ENCODE results near the gene SCGN.

SCGN gene

DNA sequence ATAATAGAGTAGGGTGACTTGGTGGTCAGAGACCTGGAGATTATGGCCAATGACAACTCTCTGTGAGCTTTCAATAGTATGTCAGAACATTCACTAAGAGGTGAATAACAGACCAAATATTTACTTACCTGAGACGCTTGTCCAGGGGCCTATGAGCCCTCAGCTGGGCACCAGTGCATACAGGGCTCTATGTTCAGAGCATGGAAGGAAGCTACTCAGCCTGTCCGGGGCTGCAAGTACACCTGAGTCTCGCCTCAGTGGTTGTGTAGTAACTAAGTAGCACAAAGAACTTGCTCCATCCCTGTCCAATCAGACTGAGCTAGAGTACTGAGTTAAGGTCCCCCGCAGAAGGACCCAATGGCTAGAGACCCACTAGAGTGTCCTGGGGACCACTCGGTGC is 11.6 kb upstream of the SCGN start:
- Histone ChIP-seq H3K36me3 (ENCODE audit: control insufficient read depth, insufficient read depth, low read length) (no peaks in the 10 kb centered on the region), H3K4me1 (ENCODE audit: control insufficient read depth, insufficient read depth, low read length, poor library complexity, severe bottlenecking) (no peaks in the 10 kb centered on the region), H3K9me3 (ENCODE audit: control insufficient read depth, low read length) (no peaks in the 10 kb centered on the region), H3K27ac (ENCODE audit: low read depth, low read length, severe bottlenecking) (no peak overlapping the region), H3K4me3 (ENCODE audit: extremely low read depth, insufficient read depth, low read length, poor library complexity, severe bottlenecking) (no peak overlapping the region)
- 91% methylated on average over 4 of the region's 5 CpGs for WGBS, 2 experiments (ENCODE audit: insufficient coverage in 2 of 2)

DNA sequence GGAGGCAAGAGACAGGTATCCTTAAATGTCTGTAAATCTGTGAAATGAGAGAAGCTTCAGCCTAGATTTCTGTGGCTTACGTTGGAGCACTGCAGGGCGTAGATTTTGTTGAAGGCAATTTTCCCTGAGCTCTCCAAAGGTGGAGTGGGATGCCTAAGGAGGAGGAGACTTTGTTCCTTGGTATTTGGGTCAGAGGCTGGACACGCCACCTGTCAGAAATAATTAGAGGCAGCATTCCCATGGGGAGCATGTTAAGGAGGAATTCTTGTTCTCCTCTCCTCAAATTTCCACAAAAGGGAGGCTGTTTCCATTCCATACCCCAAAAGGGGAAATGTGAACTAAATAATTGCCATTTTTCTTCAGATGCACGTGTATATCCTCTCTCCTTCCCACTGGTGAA is 11.1 kb upstream of the SCGN start:
- Histone ChIP-seq H3K9me3 (ENCODE audit: control insufficient read depth, low read length) (no peaks in the 10 kb centered on the region), H3K27ac (ENCODE audit: low read depth, low read length, severe bottlenecking) (no peak overlapping the region), H3K4me1 (ENCODE audit: control insufficient read depth, insufficient read depth, low read length, poor library complexity, severe bottlenecking) (no peaks in the 10 kb centered on the region), H3K4me3 (ENCODE audit: extremely low read depth, insufficient read depth, low read length, poor library complexity, severe bottlenecking) (no peak overlapping the region), H3K36me3 (ENCODE audit: control insufficient read depth, insufficient read depth, low read length) (no peaks in the 10 kb centered on the region)
- WGBS, 2 experiments (ENCODE audit: insufficient coverage in 2 of 2), result 80 to 85% methylated on average over 2 of the region's 4 CpGs

DNA sequence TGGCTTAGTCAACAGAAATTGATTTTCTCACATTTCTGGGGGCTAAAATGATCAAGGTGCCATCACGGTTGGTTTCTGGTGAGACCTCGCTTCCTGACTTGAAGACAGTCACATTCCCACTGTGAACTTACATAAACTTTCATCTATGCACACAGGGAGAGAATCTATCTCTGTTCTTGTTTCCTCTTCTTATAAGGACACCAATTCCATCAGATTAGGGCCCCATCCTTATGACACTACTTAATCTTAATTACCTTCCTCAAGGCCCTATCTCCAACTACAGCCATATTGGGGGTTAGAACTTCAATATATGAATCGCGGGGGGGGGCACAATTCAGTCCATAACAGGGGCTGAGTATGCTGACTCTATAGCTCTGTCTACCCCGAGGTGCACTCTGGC is 10.6 kb upstream of the SCGN start:
- WGBS, 2 experiments (ENCODE audit: insufficient coverage in 2 of 2), result 75 to 83% methylated on average over 2 to 5 of the region's 5 CpGs
- H3K4me3 ChIP-seq (ENCODE audit: extremely low read depth, insufficient read depth, low read length, poor library complexity, severe bottlenecking), result no peak overlapping the region
- H3K4me1 ChIP-seq (ENCODE audit: control insufficient read depth, insufficient read depth, low read length, poor library complexity, severe bottlenecking), result no peaks in the 10 kb centered on the region
- no peaks in the 10 kb centered on the region for H3K9me3 ChIP-seq (ENCODE audit: control insufficient read depth, low read length)
- H3K36me3 ChIP-seq (ENCODE audit: control insufficient read depth, insufficient read depth, low read length), result no peaks in the 10 kb centered on the region
- H3K27ac ChIP-seq (ENCODE audit: low read depth, low read length, severe bottlenecking), result no peak overlapping the region

DNA sequence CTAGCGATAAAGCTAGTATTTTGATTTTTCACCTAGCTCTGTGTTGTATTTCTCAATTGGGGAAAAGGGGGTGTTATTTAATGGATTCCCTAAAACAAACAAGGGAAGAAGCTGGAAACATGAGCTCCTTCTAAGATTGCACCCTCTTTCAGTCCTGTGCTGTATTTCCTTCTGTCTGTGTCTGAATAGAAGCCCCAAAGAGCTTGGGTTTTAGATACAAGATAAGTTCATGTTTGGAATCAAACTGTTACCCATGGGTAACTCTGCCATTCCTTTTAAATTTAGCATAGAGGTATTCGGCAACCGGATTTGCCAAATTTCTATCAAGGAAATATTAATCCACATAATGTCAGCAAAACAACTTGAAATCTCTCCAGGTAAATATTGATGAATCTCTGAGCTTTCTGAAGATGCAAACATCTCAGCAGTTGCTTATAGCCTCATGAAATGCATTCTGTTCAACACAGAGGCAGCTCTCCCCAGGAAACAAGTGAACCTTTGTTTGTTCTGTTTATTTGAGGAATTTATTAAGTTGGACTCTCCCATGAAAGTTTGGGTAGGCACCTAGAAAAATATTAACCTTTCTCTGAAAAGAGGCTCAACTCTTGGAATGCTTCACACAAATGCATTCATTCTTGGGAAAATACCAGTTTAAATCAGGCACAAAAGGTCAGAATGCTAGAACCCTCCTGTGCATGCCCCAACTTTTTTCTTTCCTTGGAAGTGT is 9.9 kb upstream of the SCGN start:
- 82% methylated on average over 2 of the region's 3 CpGs; no CpG with 5 or more reads in 1 of the 2 experiments for WGBS, 2 experiments (ENCODE audit: insufficient coverage in 2 of 2)

DNA sequence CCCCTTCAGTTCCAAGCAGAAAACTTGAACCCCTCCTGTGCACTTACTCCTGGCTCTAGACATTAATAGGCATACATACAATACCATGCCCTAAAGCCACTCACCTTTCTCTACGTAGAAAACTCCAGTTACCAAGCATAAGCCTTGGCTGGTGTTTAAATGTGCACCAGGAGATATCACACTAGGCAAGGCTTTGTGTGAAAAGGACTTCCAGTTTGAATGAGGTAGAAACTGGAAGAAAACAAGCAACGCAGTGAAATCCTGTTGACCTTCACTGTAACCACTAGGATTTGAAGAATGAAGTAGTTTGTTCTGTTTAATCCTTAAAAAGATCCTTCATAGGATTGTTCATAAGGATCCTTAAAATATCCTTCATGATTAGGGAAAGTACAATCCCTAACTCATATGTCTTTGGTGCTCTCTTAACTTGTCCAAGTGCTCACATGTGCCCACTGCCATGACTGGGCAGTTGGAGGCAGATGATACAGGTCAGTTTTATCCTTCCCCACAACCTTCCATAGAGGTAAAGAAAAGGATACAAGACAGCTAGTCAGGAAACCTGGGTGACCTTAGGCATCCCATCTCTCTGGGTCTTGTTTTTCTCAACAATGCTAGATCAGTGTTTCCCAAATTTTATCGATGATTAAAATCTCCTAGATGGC is 9.2 kb upstream of the SCGN start:
- 83 to 86% methylated on average over 1 to 2 of the region's 3 CpGs for WGBS, 2 experiments (ENCODE audit: insufficient coverage in 2 of 2)
- Histone ChIP-seq H3K4me1 (ENCODE audit: control insufficient read depth, insufficient read depth, low read length, poor library complexity, severe bottlenecking) (no peaks in the 10 kb centered on the region), H3K4me3 (ENCODE audit: extremely low read depth, insufficient read depth, low read length, poor library complexity, severe bottlenecking) (no peak overlapping the region), H3K36me3 (ENCODE audit: control insufficient read depth, insufficient read depth, low read length) (no peaks in the 10 kb centered on the region), H3K27ac (ENCODE audit: low read depth, low read length, severe bottlenecking) (no peak overlapping the region), H3K9me3 (ENCODE audit: control insufficient read depth, low read length) (no peaks in the 10 kb centered on the region)

More for the DNA sequence above, 9.9 kb upstream of the SCGN start:
- no peak overlapping the region for H3K4me3 ChIP-seq (ENCODE audit: extremely low read depth, insufficient read depth, low read length, poor library complexity, severe bottlenecking)
- H3K27ac ChIP-seq (ENCODE audit: low read depth, low read length, severe bottlenecking), result no peak overlapping the region
- H3K9me3 ChIP-seq (ENCODE audit: control insufficient read depth, low read length), result no peaks in the 10 kb centered on the region
- no peaks in the 10 kb centered on the region for H3K36me3 ChIP-seq (ENCODE audit: control insufficient read depth, insufficient read depth, low read length)
- no peaks in the 10 kb centered on the region for H3K4me1 ChIP-seq (ENCODE audit: control insufficient read depth, insufficient read depth, low read length, poor library complexity, severe bottlenecking)

DNA sequence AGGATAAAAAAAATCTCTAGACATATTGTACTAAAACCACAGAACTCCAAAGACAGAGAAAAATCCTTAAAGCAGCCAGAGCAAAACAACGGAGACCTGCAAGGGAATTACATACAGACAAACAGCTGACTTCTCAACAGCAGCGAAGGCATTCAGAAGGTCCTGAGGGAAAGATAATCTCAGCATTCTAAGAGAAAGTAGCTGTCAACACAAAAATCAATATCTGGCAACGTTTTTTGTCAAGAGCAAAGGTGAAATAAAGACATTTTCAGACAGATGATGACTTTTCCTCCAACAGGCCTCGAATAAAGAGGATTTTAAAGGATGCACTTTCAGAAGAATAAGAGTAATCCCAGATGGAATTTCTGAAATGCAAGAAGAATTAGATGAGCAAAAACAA is 6.1 kb upstream of the SCGN start:
- H3K9me3 ChIP-seq (ENCODE audit: control insufficient read depth, low read length), result no peaks in the 10 kb centered on the region
- H3K4me1 ChIP-seq (ENCODE audit: control insufficient read depth, insufficient read depth, low read length, poor library complexity, severe bottlenecking), result peaks cover 3% of the 10 kb centered on the region
- no peak overlapping the region for H3K27ac ChIP-seq (ENCODE audit: low read depth, low read length, severe bottlenecking)
- H3K36me3 ChIP-seq (ENCODE audit: control insufficient read depth, insufficient read depth, low read length), result no peaks in the 10 kb centered on the region
- 50% methylated on average over 2 to 3 of the region's 4 CpGs for WGBS, 2 experiments (ENCODE audit: insufficient coverage in 2 of 2)
- H3K4me3 ChIP-seq (ENCODE audit: extremely low read depth, insufficient read depth, low read length, poor library complexity, severe bottlenecking), result no peak overlapping the region

DNA sequence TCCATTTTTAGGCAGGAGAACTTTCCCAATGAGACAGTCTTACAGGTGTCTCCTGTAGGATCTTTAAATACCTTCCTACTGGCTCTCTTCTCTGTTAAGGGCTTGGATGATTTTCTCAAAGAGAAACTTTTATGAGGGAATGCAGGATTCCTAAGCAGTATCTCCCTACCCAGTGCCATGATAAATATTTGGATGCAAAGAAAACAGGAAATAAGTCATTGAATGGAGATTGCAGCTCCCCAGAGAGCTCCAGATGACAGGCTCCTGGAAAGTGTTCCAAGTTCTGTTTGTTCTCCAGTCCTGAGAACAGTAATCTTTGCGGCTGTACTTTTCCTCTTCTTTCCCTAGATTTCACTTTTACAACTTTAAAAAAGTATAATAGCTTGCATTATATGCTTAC is 2.4 kb upstream of the SCGN start:
- no peak overlapping the region for H3K4me3 ChIP-seq (ENCODE audit: extremely low read depth, insufficient read depth, low read length, poor library complexity, severe bottlenecking)
- H3K27ac ChIP-seq (ENCODE audit: low read depth, low read length, severe bottlenecking), result no peak overlapping the region
- H3K4me1 ChIP-seq (ENCODE audit: control insufficient read depth, insufficient read depth, low read length, poor library complexity, severe bottlenecking), result peaks cover 3% of the 10 kb centered on the region
- WGBS, 2 experiments (ENCODE audit: insufficient coverage in 2 of 2), result no CpG with 5 or more reads among the region's 1 CpG
- H3K36me3 ChIP-seq (ENCODE audit: control insufficient read depth, insufficient read depth, low read length), result no peaks in the 10 kb centered on the region
- H3K9me3 ChIP-seq (ENCODE audit: control insufficient read depth, low read length), result no peaks in the 10 kb centered on the region

DNA sequence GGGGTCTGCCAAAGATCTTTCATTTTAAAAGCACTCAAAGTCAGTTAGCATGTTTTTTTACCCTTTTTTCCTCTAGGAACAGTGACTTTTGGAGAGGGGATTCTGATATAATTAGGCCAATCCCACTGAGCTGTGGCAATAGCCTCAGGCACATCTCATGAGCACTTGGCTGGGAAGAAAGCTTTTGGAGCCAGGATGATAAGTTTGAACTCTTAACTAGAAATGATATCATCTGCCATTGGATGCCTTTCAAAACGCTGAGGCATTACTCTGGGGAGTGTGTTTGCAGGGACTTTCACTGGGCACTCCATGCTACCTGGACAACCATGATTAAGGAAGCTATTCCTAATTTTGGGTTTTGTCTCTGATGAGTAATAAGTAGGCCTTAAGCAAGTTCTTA is 3.7 kb downstream of the SCGN start:
- no peaks in the 10 kb centered on the region for H3K4me1 ChIP-seq (ENCODE audit: control insufficient read depth, insufficient read depth, low read length, poor library complexity, severe bottlenecking)
- no peaks in the 10 kb centered on the region for H3K9me3 ChIP-seq (ENCODE audit: control insufficient read depth, low read length)
- WGBS, 2 experiments (ENCODE audit: insufficient coverage in 2 of 2), result 43% methylated on average over 1 of the region's 1 CpG; no CpG with 5 or more reads in 1 of the 2 experiments
- no peak overlapping the region for H3K4me3 ChIP-seq (ENCODE audit: extremely low read depth, insufficient read depth, low read length, poor library complexity, severe bottlenecking)
- no peaks in the 10 kb centered on the region for H3K36me3 ChIP-seq (ENCODE audit: control insufficient read depth, insufficient read depth, low read length)
- no peak overlapping the region for H3K27ac ChIP-seq (ENCODE audit: low read depth, low read length, severe bottlenecking)

DNA sequence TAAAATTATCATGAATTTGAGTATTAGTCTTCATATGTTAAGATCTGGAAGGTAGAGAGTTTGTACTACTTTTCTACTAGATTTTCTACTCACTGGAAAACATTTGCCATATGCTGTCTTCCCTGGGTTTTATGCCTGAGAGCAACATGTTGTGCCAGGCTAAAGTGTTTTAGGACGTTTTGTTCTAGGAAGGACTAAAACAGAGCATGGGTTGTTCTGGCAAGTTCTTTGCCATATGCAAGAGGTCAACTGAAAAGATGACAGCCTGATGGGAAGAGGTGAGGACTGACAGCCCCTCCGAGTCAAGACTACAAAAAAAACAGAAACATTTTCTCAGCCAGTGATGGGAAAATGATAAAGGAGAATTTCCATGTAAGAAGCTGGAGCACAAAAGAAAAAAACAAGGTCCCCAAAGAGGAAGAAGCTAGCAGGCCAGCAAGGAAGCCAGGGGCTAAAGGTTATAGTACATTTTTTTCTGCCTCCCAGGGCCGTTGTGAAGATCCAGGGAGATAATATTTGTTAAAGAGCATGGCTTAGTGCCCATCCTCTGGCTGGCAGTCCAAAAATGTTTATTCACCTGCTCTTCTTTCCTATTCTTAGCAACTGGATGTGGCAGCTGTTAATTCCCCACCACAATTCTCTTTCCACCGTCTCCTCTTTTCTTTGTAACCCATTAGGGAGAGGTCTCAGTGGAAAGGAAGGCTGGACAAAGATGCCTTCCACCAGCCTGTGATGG is 7.8 kb downstream of the SCGN start:
- Histone ChIP-seq H3K4me3 (ENCODE audit: extremely low read depth, insufficient read depth, low read length, poor library complexity, severe bottlenecking) (no peak overlapping the region), H3K9me3 (ENCODE audit: control insufficient read depth, low read length) (no peaks in the 10 kb centered on the region), H3K4me1 (ENCODE audit: control insufficient read depth, insufficient read depth, low read length, poor library complexity, severe bottlenecking) (no peaks in the 10 kb centered on the region), H3K36me3 (ENCODE audit: control insufficient read depth, insufficient read depth, low read length) (no peaks in the 10 kb centered on the region), H3K27ac (ENCODE audit: low read depth, low read length, severe bottlenecking) (no peak overlapping the region)
- WGBS, 2 experiments (ENCODE audit: insufficient coverage in 2 of 2), result 60 to 75% methylated on average over 1 of the region's 4 CpGs

DNA sequence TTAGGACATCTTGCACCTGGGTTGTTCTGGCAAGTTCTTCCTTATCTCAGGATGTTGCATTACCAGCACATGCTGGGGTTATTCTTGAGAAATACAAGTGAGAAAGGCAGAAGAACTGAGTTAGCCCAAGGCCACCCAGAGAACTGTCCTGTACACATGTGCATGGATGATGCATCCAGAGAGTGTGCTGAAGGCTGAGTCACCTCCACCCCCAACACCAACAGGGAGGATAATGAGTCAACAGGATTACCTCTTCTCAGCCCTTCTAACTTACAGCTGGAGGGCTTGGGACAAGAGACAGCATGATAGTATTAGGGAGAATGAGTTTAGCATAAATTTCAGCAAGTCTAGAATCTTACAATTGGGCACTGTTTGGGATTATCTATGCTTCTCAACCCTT is 8.5 kb downstream of the SCGN start:
- H3K27ac ChIP-seq (ENCODE audit: low read depth, low read length, severe bottlenecking), result no peak overlapping the region
- H3K36me3 ChIP-seq (ENCODE audit: control insufficient read depth, insufficient read depth, low read length), result no peaks in the 10 kb centered on the region
- H3K4me3 ChIP-seq (ENCODE audit: extremely low read depth, insufficient read depth, low read length, poor library complexity, severe bottlenecking), result no peak overlapping the region

More for the DNA sequence above, 8.5 kb downstream of the SCGN start:
- Histone ChIP-seq H3K9me3 (ENCODE audit: control insufficient read depth, low read length) (no peaks in the 10 kb centered on the region), H3K4me1 (ENCODE audit: control insufficient read depth, insufficient read depth, low read length, poor library complexity, severe bottlenecking) (no peaks in the 10 kb centered on the region)
